ENCODE data around the gene SETDB2. TPM values are rescaled to one million over a fixed set of nuclear protein-coding genes. Genes with fewer than 3 reads are reported as not detected.

SETDB2 gene
- total and polyA plus RNA-seq, 4 donors = 5.0 to 22.9 (median 8.6) TPM

- Histone ChIP-seq H3K9me3 (ENCODE audit: control insufficient read depth in 4 of 4, insufficient read depth in 3 of 4, low read length in 3 of 4) (no peaks in the 10 kb centered on the region), H3K27ac (ENCODE audit: low read depth in 1 of 2, low read length in 1 of 2) (no peak overlapping the region), H3K27me3 (ENCODE audit: control insufficient read depth in 3 of 3, insufficient read depth in 3 of 3, low read length in 2 of 3) (no peaks in the 10 kb centered on the region), H3K4me3 (no peak overlapping the region), H3K4me1 (ENCODE audit: control insufficient read depth in 5 of 5, insufficient read depth in 5 of 5, low read length in 5 of 5) (no peaks in the 10 kb centered on the region), H3K36me3 (ENCODE audit: control insufficient read depth in 4 of 4, insufficient read depth in 4 of 4, low read length in 4 of 4) (peaks cover 0 to 10% (median 2%) of the 10 kb centered on the region in 4 donors), H3K9ac (ENCODE audit: insufficient read depth in 1 of 2, low read length in 2 of 2) (no peak overlapping the region)
- TF ChIP-seq CTCF (IDR thresholded peaks at IDR 0.05; ENCODE audit: control extremely low read depth, extremely low read depth) = no peak
- WGBS, 2 donors = 77 to 85% methylated on average over 1 of the region's 1 CpG
- ATAC-seq (ENCODE audit: insufficient read depth, low FRiP score) (no peak), DNase-seq (no peak)
Measured at GRCh38 chr13:49435992-49436391, 8.1 kb upstream of the SETDB2 start.

DNA sequence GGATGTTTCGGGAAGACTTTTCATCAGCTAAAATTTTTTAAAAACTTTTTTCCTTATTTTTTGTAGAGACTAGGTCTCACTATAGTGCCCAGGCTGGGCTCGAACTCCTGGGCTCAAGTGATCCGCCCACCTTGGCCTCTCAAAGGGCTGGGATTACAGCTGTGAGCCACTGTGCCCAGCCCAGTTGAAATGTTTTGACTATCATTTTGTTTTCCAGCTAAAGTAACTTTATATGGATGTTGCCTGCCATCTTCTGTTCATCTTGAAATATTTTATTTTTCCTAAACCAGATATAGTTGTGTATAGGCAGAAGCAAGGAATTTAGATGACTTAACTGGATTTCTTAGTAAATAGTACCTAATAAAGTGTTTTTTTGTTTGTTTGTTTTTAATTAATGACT, 7.2 kb upstream of the SETDB2 start:
- Histone ChIP-seq H3K4me1 (ENCODE audit: control insufficient read depth in 5 of 5, insufficient read depth in 5 of 5, low read length in 5 of 5) (no peaks in the 10 kb centered on the region), H3K27ac (ENCODE audit: low read depth in 1 of 2, low read length in 1 of 2) (no peak overlapping the region), H3K27me3 (ENCODE audit: control insufficient read depth in 3 of 3, insufficient read depth in 3 of 3, low read length in 2 of 3) (no peaks in the 10 kb centered on the region), H3K36me3 (ENCODE audit: control insufficient read depth in 4 of 4, insufficient read depth in 4 of 4, low read length in 4 of 4) (peaks cover 0 to 12% (median 2%) of the 10 kb centered on the region in 4 donors), H3K4me3 (no peak overlapping the region), H3K9ac (ENCODE audit: insufficient read depth in 1 of 2, low read length in 2 of 2) (no peak overlapping the region), H3K9me3 (ENCODE audit: control insufficient read depth in 4 of 4, insufficient read depth in 3 of 4, low read length in 3 of 4) (no peaks in the 10 kb centered on the region)
- DNase-seq (peak; percentile 14 to 72 (median 65)), ATAC-seq (ENCODE audit: insufficient read depth, low FRiP score) (no peak)
- WGBS, 2 donors = 67 to 72% methylated on average over 3 of the region's 3 CpGs
- no peak for TF ChIP-seq CTCF (IDR thresholded peaks at IDR 0.05; ENCODE audit: control extremely low read depth, extremely low read depth)

GRCh38 chr13:49437705-49438104, 6.4 kb upstream of the SETDB2 start:
- WGBS, 2 donors = 74 to 90% methylated on average over 7 of the region's 7 CpGs
- Histone ChIP-seq H3K4me3 (no peak overlapping the region), H3K27me3 (ENCODE audit: control insufficient read depth in 3 of 3, insufficient read depth in 3 of 3, low read length in 2 of 3) (no peaks in the 10 kb centered on the region), H3K9ac (ENCODE audit: insufficient read depth in 1 of 2, low read length in 2 of 2) (no peak overlapping the region), H3K9me3 (ENCODE audit: control insufficient read depth in 4 of 4, insufficient read depth in 3 of 4, low read length in 3 of 4) (no peaks in the 10 kb centered on the region), H3K27ac (ENCODE audit: low read depth in 1 of 2, low read length in 1 of 2) (no peak overlapping the region), H3K36me3 (ENCODE audit: control insufficient read depth in 4 of 4, insufficient read depth in 4 of 4, low read length in 4 of 4) (peaks cover 0 to 7% (median under 1%) of the 10 kb centered on the region in 4 donors), H3K4me1 (ENCODE audit: control insufficient read depth in 5 of 5, insufficient read depth in 5 of 5, low read length in 5 of 5) (peaks cover 0 to 3% (median 0%) of the 10 kb centered on the region in 5 donors)
- ATAC-seq (ENCODE audit: insufficient read depth, low FRiP score) = no peak
- no peak for DNase-seq
- TF ChIP-seq CTCF (IDR thresholded peaks at IDR 0.05; ENCODE audit: control extremely low read depth, extremely low read depth) = no peak

DNA sequence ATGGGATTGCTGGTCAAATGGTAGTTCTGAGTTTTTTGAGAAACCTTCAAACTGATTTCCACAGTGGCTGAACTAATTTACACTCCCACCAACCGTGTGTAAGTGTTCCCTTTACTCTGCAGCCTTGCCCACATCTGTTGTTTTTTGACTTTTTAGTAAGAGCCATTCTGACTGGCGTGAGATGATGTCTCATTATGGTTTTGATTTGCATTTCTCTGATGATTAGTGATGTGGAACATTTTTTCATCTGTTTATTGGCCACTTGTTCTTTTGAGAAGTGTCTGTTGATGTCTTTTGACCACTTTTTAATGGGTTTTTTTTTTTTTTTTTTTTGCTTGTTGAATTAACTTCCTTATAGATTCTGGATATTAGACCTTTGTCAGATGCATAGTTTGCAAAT, 4.5 kb upstream of the SETDB2 start:
- Histone ChIP-seq H3K27me3 (ENCODE audit: control insufficient read depth in 3 of 3, insufficient read depth in 3 of 3, low read length in 2 of 3) (no peaks in the 10 kb centered on the region), H3K9me3 (ENCODE audit: control insufficient read depth in 4 of 4, insufficient read depth in 3 of 4, low read length in 3 of 4) (no peaks in the 10 kb centered on the region), H3K27ac (ENCODE audit: low read depth in 1 of 2, low read length in 1 of 2) (no peak overlapping the region), H3K9ac (ENCODE audit: insufficient read depth in 1 of 2, low read length in 2 of 2) (no peak overlapping the region), H3K4me3 (no peak overlapping the region), H3K36me3 (ENCODE audit: control insufficient read depth in 4 of 4, insufficient read depth in 4 of 4, low read length in 4 of 4) (peaks cover 0 to 5% (median 1%) of the 10 kb centered on the region in 4 donors), H3K4me1 (ENCODE audit: control insufficient read depth in 5 of 5, insufficient read depth in 5 of 5, low read length in 5 of 5) (peaks cover 0 to 7% (median under 1%) of the 10 kb centered on the region in 5 donors)
- no peak for ATAC-seq (ENCODE audit: insufficient read depth, low FRiP score)
- DNase-seq = no peak
- TF ChIP-seq CTCF (IDR thresholded peaks at IDR 0.05; ENCODE audit: control extremely low read depth, extremely low read depth) = no peak
- 88 to 96% methylated on average over 2 of the region's 2 CpGs for WGBS, 2 donors
